Measurements from ENCODE around the gene RTP3.
"Not testable (repeated sequence)": the region's sequence is repeated elsewhere in the genome, so short reads cannot be mapped to it uniquely, and the experiment has no call there.

The RTP3 gene

GRCh38 chr3:46545818-46546630 lies 48.2 kb downstream of the RTP3 start:
- Histone ChIP-seq H3K27ac (ENCODE audit: low read depth, low read length, poor library complexity, severe bottlenecking) (no peak overlapping the region), H3K27me3 (ENCODE audit: insufficient read depth, low read length) (no peaks in the 10 kb centered on the region; the same call in 1 of the 2 replicates), H3K9me3 (ENCODE audit: low read length) (no peaks in the 10 kb centered on the region), H3F3A (ENCODE audit: insufficient read depth, low read length) (no peaks in the 10 kb centered on the region), H3K9ac (ENCODE audit: low read length) (no peak overlapping the region), H3K9me2 (ENCODE audit: low read depth, low read length) (no peaks in the 10 kb centered on the region), H2AFZ (ENCODE audit: low read length) (no peak overlapping the region), H3K79me2 (ENCODE audit: insufficient read depth, low read length) (no peaks in the 10 kb centered on the region), H3K4me1 (ENCODE audit: insufficient read depth, low read length, severe bottlenecking) (no peaks in the 10 kb centered on the region), H3K4me3 (ENCODE audit: low read depth, low read length, poor library complexity, severe bottlenecking) (no peak overlapping the region), H4K20me1 (ENCODE audit: insufficient read depth, low read length) (no peaks in the 10 kb centered on the region), H3K4me2 (ENCODE audit: low read length) (no peak overlapping the region), H3K36me3 (ENCODE audit: insufficient read depth, low read length) (no peaks in the 10 kb centered on the region)
- TF ChIP-seq, protein P1, sequence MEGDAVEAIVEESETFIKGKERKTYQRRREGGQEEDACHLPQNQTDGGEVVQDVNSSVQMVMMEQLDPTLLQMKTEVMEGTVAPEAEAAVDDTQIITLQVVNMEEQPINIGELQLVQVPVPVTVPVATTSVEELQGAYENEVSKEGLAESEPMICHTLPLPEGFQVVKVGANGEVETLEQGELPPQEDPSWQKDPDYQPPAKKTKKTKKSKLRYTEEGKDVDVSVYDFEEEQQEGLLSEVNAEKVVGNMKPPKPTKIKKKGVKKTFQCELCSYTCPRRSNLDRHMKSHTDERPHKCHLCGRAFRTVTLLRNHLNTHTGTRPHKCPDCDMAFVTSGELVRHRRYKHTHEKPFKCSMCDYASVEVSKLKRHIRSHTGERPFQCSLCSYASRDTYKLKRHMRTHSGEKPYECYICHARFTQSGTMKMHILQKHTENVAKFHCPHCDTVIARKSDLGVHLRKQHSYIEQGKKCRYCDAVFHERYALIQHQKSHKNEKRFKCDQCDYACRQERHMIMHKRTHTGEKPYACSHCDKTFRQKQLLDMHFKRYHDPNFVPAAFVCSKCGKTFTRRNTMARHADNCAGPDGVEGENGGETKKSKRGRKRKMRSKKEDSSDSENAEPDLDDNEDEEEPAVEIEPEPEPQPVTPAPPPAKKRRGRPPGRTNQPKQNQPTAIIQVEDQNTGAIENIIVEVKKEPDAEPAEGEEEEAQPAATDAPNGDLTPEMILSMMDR (IDR thresholded peaks at IDR 0.05; ENCODE audit: low read length), result no peak
- no peak for TF ChIP-seq EZH2 (IDR thresholded peaks at IDR 0.05; ENCODE audit: borderline replicate concordance, low read length)

DNA sequence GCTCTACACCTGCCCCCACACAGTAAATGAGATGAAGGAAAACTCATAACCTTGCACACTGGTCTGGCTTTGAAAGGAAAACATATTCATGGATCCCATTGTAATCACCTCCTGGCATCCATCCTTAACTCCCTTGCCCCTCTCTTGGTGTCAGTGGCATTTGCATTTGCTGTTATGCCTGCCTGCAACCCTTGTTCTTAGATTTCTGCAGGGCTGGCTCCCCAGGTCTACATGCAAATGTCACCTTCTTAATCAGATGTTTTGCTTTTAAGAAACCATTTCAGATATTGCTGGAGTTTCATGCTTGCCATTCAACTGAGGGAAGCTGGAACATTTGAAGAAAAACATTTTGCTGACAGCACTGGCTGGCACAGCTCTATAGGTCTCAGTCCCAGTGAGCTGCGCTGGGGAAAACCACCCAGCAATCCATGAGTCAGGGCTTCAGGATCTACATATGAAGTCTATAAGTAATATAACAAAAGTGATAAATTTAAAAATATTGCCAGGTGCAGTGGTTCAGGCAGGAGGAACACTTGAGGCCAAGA lies 49.2 kb downstream of the RTP3 start:
- Histone ChIP-seq H3K27me3 (ENCODE audit: insufficient read depth, low read length) (no peaks in the 10 kb centered on the region; the same call in 1 of the 2 replicates), H3K9me3 (ENCODE audit: low read length) (no peaks in the 10 kb centered on the region), H3K4me3 (ENCODE audit: low read depth, low read length, poor library complexity, severe bottlenecking) (no peak overlapping the region), H3K4me1 (ENCODE audit: insufficient read depth, low read length, severe bottlenecking) (no peaks in the 10 kb centered on the region), H2AFZ (ENCODE audit: low read length) (no peak overlapping the region), H4K20me1 (ENCODE audit: insufficient read depth, low read length) (no peaks in the 10 kb centered on the region), H3K4me2 (ENCODE audit: low read length) (no peak overlapping the region), H3K79me2 (ENCODE audit: insufficient read depth, low read length) (no peaks in the 10 kb centered on the region), H3K9ac (ENCODE audit: low read length) (no peak overlapping the region), H3K36me3 (ENCODE audit: insufficient read depth, low read length) (no peaks in the 10 kb centered on the region), H3K27ac (ENCODE audit: low read depth, low read length, poor library complexity, severe bottlenecking) (no peak overlapping the region), H3F3A (ENCODE audit: insufficient read depth, low read length) (no peaks in the 10 kb centered on the region), H3K9me2 (ENCODE audit: low read depth, low read length) (no peaks in the 10 kb centered on the region)
- TF ChIP-seq EZH2 (IDR thresholded peaks at IDR 0.05; ENCODE audit: borderline replicate concordance, low read length), result no peak
- TF ChIP-seq, protein P1 (IDR thresholded peaks at IDR 0.05; ENCODE audit: low read length), result no peak

GRCh38 chr3:46548611-46549010 lies 50.8 kb downstream of the RTP3 start:
- not testable (repeated sequence) for H3K36me3 ChIP-seq (ENCODE audit: insufficient read depth, low read length); H3K4me2 ChIP-seq (ENCODE audit: low read length)

More at GRCh38 chr3:46548611-46549010, 50.8 kb downstream of the RTP3 start:
- H3F3A ChIP-seq (ENCODE audit: insufficient read depth, low read length); H3K9me2 ChIP-seq (ENCODE audit: low read depth, low read length); H3K4me3 ChIP-seq (ENCODE audit: low read depth, low read length, poor library complexity, severe bottlenecking); H2AFZ ChIP-seq (ENCODE audit: low read length); H4K20me1 ChIP-seq (ENCODE audit: insufficient read depth, low read length); H3K27me3 ChIP-seq (ENCODE audit: insufficient read depth, low read length); H3K79me2 ChIP-seq (ENCODE audit: insufficient read depth, low read length); H3K9ac ChIP-seq (ENCODE audit: low read length); H3K9me3 ChIP-seq (ENCODE audit: low read length); H3K4me1 ChIP-seq (ENCODE audit: insufficient read depth, low read length, severe bottlenecking); H3K27ac ChIP-seq (ENCODE audit: low read depth, low read length, poor library complexity, severe bottlenecking): not testable (repeated sequence)
